ENCODE data around the gene SORD. TPM values are rescaled to one million over a fixed set of nuclear protein-coding genes. Genes with fewer than 3 reads are reported as not detected.
"Not testable (repeated sequence)": the region's sequence is repeated elsewhere in the genome, so short reads cannot be mapped to it uniquely, and the experiment has no call there.

Gene SORD
- total RNA-seq, 1 donor: 25.9 TPM

GRCh38 chr15:45058690-45059675, 36.0 kb downstream of the SORD start:
- DNase-seq (ENCODE audit: low read depth in 2 of 3, low spot score in 2 of 3): not testable (repeated sequence)

DNA sequence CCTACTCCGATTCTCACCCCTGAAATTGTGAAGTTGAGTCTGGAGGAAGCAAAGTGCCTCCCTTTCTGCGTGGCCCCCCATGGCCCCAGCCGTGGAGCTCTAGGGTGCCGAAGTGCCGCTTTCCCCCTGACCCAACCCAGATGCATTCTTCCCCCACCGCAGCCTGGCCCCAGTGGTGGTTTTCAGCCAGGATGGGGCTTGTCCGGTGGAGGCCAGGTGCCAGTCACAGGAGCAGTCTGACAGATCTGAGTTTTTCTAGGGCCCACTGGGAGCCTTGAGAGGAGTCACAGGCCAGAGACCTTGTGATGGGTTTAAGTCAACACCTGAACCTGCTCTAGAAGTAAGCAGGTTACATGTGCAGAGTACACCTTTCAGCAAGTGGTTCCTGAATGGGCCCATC, 39.3 kb downstream of the SORD start:
- not testable (repeated sequence) for DNase-seq (ENCODE audit: low read depth in 2 of 3, low spot score in 2 of 3)

DNA sequence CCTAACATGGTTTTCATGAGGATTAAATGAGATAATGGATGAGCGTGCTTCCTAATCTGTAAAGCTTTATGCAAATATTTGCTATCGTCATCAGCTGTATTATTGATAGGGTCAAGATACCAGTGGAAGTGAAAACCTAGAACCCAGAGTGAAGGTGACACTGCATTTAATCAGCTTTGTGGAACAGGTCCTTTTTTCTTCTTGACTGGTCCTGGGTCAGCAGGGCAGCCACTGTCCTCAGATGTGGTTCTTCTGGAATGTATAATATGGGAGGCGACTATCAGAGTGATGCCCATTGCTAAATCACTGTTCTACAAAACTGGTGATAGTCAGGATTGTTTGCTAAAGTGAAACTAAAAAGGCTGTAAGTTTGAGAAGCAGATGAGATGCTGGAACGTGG, 41.4 kb downstream of the SORD start:
- no peak for DNase-seq (ENCODE audit: low read depth in 2 of 3, low spot score in 2 of 3)

DNA sequence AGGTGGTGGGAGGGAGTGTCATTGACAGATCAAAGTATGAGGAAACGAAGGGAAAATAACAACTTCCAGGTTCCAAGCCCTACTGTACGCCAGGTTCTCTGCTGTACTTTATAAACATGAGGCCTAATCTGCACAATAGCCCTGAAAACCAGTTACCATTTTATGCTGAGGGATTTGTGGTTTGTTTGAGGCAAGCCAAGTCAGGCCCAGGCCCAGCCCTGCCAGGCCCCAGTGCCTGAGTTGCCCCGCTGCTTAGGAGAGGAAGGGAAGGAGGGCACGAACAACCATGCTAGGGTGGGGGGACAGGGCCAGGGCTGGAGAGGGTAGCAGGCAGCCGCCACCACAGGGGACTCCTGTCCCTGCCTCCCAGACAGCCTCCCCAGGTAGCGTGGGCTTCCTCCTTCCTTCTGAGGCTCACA, 47.0 kb downstream of the SORD start:
- not testable (repeated sequence) for DNase-seq (ENCODE audit: low read depth in 2 of 3, low spot score in 2 of 3)

GRCh38 chr15:45073602-45074001, 50.6 kb downstream of the SORD start:
- DNase-seq (ENCODE audit: low read depth in 2 of 3, low spot score in 2 of 3): not testable (repeated sequence)

DNA sequence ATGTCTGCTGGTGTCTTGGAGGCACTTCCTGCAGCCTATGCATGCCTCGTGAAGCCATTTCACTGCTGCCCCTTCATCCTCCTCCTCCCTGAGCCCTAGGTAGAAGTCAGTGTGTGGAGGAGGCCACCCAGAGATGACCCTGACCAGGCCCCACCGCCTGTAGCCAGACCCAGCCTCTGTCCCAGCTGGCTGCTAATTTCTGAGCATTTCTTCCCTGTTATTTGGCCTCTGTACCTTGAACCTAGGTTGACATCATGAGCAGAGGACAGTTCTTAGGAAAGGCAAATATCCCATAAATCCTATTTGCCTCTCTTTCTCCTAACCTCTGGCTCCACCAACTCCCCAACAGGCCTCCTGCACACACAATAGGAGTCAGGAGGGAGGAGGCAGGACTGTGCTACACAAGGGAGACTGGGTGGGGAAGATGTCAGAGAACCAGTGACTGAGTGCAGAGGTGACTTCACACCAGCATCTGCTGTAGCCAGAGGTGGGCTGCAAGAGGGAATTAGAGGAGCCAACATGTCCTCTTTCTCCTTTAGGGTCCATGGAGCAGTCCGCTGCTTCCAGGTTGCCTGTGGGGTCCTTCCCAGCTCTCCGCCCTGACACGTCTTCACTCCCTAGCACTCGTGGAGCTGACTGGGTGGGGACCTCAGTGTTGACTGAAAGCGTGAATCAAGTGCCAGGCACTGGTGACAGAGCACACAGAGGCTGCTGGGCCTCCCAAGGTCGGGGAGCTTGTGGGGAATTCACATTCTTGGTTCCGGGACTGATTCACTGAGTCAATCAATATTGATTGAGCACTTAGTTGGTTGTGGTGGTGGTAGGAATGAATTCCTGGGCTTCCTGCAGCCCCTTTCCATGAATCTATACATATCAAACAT, 52.7 kb downstream of the SORD start:
- DNase-seq (ENCODE audit: low read depth in 2 of 3, low spot score in 2 of 3): not testable (repeated sequence)

- not testable (repeated sequence) for DNase-seq (ENCODE audit: low read depth in 2 of 3, low spot score in 2 of 3)
Measured at GRCh38 chr15:45077391-45077790, 54.4 kb downstream of the SORD start.

GRCh38 chr15:45079201-45079600, 56.2 kb downstream of the SORD start:
- DNase-seq (ENCODE audit: low read depth in 2 of 3, low spot score in 2 of 3): not testable (repeated sequence)

DNA sequence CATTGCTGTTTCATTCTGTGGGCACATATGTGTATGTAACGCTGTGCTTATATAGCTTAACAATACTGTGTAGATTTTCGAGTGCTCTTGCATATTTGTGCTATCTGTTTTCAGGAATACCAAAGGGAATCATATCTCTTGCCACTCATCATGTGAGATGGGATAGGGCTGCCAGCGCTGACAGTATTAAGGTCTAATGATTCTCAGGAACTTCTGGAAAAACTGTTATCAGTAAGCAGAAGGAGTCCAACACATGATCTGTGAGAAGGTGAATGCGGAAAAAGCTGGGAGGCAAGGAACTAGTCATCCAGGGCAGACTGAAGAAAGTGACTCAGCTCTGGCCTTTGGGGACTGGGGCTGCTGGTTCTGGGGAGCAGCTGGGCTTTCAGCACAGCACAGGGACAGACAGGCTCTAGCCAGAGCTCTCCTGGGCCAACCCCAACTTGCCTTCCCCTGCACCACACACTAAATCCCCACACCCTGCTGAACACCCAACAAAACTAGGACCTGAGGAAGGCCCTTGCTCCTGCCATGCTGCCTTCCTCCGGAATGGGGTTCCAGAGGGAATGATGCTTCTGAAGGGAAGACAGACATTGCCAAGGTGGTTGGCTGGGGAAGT, 56.7 kb downstream of the SORD start:
- DNase-seq (ENCODE audit: low read depth in 2 of 3, low spot score in 2 of 3): not testable (repeated sequence)

GRCh38 chr15:45080593-45080992, 57.6 kb downstream of the SORD start:
- not testable (repeated sequence) for DNase-seq (ENCODE audit: low read depth in 2 of 3, low spot score in 2 of 3)

- DNase-seq (ENCODE audit: low read depth in 2 of 3, low spot score in 2 of 3): not testable (repeated sequence)
Measured at GRCh38 chr15:45082412-45082811, 59.4 kb downstream of the SORD start.

DNA sequence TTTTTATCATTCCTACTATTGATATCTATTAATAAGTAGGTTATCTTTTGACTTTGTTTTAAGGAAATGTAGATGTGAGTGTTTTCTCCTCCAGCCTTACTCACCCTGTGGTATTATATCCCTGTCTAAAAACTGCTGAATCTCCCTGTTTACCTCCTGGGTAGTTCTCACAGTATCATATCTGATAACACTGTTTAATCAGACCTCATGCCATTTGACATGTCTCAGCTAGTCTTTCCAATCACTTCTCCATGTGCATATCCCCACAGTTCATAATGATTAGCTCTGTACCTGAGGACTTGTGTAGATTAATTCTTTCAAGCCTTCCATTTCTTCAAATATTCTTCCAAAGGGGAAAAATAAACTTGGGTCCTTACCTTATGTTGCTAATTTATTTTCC, 60.2 kb downstream of the SORD start:
- DNase-seq (ENCODE audit: low read depth in 2 of 3, low spot score in 2 of 3): no peak

DNA sequence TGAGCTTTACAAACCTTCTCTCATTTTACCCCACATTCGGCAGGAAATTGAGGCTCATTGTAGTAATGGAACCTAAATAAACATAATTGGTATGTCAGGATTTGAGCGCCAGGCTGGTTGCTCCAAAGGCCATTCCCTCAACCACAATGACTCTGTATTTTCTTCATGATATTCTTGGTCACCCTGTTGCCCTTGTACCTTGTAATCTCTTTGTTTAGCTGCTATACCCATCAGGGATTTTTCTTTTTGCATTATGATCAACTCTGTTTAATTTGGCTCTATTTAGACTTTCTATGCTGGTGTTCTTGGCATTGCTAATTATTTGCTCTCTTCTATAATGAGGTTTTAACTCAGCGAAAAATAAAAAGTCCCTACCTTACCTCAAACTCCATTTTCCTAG, 61.2 kb downstream of the SORD start:
- DNase-seq (ENCODE audit: low read depth in 2 of 3, low spot score in 2 of 3): no peak

DNA sequence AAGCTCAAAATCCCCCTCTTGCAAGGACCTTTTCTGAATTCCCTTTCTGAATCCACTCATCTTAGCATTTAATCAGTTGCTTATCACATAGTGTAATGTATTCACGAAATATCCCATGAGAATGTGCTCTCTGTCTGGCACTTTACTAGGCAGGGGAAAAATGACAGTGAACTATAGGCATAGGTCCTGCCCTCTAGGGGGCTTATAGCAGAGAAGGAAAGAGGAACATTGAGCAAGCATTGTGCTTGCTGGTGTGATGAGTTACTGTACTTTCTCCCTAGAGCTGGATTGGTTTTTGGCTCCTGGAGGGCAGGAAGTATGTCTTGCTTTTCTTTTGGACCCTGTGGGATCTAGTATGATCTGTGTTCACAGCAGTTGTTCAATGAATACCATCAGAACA, 64.5 kb downstream of the SORD start:
- DNase-seq (ENCODE audit: low read depth in 2 of 3, low spot score in 2 of 3): peak in 1 of 3 donors; percentile 12

DNA sequence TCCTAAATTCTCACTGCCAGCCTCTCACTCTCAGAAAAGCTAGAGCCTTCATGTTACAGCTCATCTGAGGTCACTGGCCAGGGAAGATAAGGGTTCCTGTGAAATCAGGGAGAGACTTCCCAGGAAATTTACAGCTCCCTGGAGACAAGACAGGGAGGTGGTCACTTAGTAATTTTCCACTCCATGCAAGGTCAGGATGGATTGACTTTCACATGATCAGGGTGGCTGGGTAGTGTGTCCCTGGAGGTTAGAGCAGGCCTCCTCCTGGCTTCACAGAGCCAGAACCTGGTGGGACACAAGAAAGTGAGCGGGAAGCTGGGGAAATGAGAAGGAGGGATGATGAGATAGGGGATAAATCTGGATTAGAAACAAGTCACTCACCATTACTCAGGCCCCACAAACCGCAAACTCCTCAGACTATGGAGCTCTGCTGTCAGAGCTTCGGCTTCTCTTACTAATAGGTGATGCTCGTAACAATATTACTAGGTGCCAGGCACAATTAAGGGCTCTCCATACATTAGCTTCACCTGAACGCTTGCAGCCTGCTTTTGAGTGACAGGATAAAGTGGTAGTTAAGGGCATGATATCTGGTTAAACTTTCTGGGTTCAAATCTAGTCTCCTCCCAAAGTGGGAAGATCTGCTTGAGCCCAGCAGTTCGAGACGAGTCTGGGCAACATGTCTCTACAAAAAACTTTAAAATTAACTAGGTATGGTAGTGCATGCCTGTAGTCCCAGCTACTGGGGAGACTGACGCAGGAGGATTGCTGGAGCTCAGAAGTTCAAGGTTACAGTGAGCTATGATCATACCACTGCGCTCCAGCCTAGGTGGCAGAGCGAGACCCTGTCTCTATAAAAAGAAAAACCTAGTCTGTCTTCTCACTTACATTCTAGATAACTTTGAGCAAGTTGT, 66.1 kb downstream of the SORD start:
- no peak for DNase-seq (ENCODE audit: low read depth in 2 of 3, low spot score in 2 of 3)

GRCh38 chr15:45089712-45090373, 66.8 kb downstream of the SORD start:
- DNase-seq (ENCODE audit: low read depth in 2 of 3, low spot score in 2 of 3): peak in 1 of 3 donors; percentile 23

- no peak for DNase-seq (ENCODE audit: low read depth in 2 of 3, low spot score in 2 of 3)
Measured at GRCh38 chr15:45091161-45091560, 68.2 kb downstream of the SORD start.

- DNase-seq (ENCODE audit: low read depth in 2 of 3, low spot score in 2 of 3): no peak
Measured at GRCh38 chr15:45091576-45091975, 68.6 kb downstream of the SORD start.

GRCh38 chr15:45093013-45093412, 70.0 kb downstream of the SORD start:
- DNase-seq (ENCODE audit: low read depth in 2 of 3, low spot score in 2 of 3): no peak

Data from hematopoietic multipotent progenitor cell (in vitro differentiated cells).